ENCODE results near the gene LZTS3.
"Not testable (repeated sequence)": the region's sequence is repeated elsewhere in the genome, so short reads cannot be mapped to it uniquely, and the experiment has no call there.

LZTS3 gene

DNA sequence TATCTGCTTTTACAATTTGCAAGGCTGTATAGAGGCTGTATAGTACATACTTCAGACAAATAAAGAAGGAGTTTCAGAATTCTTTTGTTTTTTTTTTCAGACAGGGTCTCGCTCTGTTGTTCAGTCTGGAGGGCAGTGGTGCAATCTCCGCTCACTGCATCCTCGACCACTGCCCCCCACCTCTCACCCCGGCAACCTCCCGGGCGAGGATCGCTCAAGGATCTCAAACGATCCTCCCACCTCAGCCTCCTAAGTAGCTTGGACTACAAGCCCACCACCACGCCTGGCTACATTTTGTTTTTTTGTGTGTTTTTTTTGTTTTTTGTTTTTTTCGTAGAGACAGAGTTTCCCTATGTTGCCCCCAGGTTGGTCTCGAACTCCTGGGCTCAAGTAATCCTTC, 15.5 kb downstream of the LZTS3 start:
- no peaks in the 10 kb centered on the region for H3K27me3 ChIP-seq (ENCODE audit: insufficient read depth, poor library complexity, severe bottlenecking)
- 0 out of 2 replicates have a peak overlapping the region, but pooled peaks have one; percentile 1 for H3K4me3 ChIP-seq (replicated peaks; ENCODE audit: insufficient read depth, low read length)
- no peak for DNase-seq (ENCODE audit: low read depth in 1 of 2, low spot score in 1 of 2)
- no peak overlapping the region for H3K27ac ChIP-seq (replicated peaks)
- TF ChIP-seq SPI1 (IDR thresholded peaks at IDR 0.05; ENCODE audit: borderline replicate concordance, low read depth) (no peak), GABPA (IDR thresholded peaks at IDR 0.05; ENCODE audit: low read depth) (no peak), POLR2AphosphoS5 (IDR thresholded peaks at IDR 0.05; ENCODE audit: low read depth) (no peak)
- TF ChIP-seq, protein P1, sequence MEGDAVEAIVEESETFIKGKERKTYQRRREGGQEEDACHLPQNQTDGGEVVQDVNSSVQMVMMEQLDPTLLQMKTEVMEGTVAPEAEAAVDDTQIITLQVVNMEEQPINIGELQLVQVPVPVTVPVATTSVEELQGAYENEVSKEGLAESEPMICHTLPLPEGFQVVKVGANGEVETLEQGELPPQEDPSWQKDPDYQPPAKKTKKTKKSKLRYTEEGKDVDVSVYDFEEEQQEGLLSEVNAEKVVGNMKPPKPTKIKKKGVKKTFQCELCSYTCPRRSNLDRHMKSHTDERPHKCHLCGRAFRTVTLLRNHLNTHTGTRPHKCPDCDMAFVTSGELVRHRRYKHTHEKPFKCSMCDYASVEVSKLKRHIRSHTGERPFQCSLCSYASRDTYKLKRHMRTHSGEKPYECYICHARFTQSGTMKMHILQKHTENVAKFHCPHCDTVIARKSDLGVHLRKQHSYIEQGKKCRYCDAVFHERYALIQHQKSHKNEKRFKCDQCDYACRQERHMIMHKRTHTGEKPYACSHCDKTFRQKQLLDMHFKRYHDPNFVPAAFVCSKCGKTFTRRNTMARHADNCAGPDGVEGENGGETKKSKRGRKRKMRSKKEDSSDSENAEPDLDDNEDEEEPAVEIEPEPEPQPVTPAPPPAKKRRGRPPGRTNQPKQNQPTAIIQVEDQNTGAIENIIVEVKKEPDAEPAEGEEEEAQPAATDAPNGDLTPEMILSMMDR (IDR thresholded peaks at IDR 0.05; ENCODE audit: insufficient read depth, low read length), result no peak
- TF ChIP-seq, protein P2, sequence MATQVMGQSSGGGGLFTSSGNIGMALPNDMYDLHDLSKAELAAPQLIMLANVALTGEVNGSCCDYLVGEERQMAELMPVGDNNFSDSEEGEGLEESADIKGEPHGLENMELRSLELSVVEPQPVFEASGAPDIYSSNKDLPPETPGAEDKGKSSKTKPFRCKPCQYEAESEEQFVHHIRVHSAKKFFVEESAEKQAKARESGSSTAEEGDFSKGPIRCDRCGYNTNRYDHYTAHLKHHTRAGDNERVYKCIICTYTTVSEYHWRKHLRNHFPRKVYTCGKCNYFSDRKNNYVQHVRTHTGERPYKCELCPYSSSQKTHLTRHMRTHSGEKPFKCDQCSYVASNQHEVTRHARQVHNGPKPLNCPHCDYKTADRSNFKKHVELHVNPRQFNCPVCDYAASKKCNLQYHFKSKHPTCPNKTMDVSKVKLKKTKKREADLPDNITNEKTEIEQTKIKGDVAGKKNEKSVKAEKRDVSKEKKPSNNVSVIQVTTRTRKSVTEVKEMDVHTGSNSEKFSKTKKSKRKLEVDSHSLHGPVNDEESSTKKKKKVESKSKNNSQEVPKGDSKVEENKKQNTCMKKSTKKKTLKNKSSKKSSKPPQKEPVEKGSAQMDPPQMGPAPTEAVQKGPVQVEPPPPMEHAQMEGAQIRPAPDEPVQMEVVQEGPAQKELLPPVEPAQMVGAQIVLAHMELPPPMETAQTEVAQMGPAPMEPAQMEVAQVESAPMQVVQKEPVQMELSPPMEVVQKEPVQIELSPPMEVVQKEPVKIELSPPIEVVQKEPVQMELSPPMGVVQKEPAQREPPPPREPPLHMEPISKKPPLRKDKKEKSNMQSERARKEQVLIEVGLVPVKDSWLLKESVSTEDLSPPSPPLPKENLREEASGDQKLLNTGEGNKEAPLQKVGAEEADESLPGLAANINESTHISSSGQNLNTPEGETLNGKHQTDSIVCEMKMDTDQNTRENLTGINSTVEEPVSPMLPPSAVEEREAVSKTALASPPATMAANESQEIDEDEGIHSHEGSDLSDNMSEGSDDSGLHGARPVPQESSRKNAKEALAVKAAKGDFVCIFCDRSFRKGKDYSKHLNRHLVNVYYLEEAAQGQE (IDR thresholded peaks at IDR 0.05; ENCODE audit: insufficient replicate concordance, low read depth), result no peak

DNA sequence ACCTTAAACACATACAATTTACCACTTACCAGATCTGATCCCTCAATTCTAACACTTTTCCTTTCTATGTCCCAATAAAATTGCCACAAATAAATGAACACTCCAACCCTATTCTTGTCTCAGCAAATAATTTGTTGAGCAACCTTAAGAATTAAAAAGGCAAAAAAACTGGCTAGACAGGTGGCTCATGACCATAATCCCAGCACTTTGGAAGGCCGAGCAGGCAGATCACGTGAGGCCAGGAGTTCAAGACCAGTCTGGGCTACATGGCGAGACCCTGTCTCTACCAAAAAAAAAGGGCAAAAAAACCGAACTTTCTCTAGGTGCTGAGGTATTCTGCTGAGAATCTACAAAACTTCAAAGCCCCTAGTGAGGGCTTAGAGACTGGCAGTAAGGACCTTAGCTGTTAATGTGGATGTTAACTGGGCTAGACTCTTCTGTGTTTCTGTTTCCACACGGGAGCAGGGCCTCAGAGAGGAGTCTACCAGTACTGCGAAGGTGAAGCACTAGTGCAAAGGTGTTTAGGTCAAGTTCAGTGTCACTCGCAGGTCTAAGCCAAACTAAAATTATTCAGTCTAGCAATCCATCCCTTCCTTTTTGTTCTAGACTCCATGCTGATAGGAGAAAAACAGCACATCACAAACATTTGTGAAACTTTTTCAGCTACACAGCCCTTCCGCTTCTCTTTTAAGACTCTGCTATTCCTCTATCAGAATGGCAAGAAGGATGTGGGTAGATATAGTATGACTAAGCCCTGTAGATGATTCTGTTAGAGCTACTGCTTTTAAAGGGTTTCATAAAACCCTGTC, 16.3 kb downstream of the LZTS3 start:
- no peak overlapping the region for H3K27ac ChIP-seq (replicated peaks)
- TF ChIP-seq, protein P1 (IDR thresholded peaks at IDR 0.05; ENCODE audit: insufficient read depth, low read length), result no peak
- TF ChIP-seq POLR2AphosphoS5 (IDR thresholded peaks at IDR 0.05; ENCODE audit: low read depth) (no peak), SPI1 (IDR thresholded peaks at IDR 0.05; ENCODE audit: borderline replicate concordance, low read depth) (no peak), GABPA (IDR thresholded peaks at IDR 0.05; ENCODE audit: low read depth) (no peak)
- TF ChIP-seq, protein P2 (IDR thresholded peaks at IDR 0.05; ENCODE audit: insufficient replicate concordance, low read depth), result no peak
- DNase-seq (ENCODE audit: low read depth in 1 of 2, low spot score in 1 of 2), result no peak
- no peak overlapping the region for H3K4me3 ChIP-seq (replicated peaks; ENCODE audit: insufficient read depth, low read length)
- H3K27me3 ChIP-seq (ENCODE audit: insufficient read depth, poor library complexity, severe bottlenecking), result no peaks in the 10 kb centered on the region

DNA sequence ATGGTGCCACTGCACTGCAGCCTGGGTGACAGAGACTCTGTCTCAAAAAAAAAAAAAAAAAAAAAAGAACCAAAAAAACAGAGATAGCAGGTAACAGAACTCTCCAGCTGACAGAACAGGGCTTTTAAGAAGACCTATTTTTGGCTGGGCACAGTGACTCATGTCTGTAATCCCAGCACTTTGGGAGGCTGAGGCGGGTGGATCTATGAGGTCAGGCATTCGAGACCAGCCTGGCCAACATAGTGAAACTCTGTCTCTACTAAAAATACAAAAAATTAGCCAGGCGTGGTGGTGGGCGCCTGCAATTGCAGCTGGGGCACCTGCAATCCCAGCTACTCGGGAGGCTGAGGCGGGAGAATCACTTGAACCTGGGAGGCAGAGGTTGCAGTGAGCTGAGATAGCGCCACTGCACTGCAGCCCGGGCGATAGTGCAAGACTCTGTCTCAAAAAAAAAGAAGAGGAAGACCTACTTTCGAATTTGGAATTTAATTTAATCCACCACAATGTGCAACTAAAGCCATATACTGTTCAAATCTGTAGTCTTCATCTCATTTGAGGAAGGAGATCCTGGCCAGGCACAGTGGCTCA, 21.2 kb downstream of the LZTS3 start:
- DNase-seq (ENCODE audit: low read depth in 1 of 2, low spot score in 1 of 2); H3K27me3 ChIP-seq (ENCODE audit: insufficient read depth, poor library complexity, severe bottlenecking); H3K4me3 ChIP-seq (replicated peaks; ENCODE audit: insufficient read depth, low read length); H3K27ac ChIP-seq (replicated peaks): not testable (repeated sequence)

DNA sequence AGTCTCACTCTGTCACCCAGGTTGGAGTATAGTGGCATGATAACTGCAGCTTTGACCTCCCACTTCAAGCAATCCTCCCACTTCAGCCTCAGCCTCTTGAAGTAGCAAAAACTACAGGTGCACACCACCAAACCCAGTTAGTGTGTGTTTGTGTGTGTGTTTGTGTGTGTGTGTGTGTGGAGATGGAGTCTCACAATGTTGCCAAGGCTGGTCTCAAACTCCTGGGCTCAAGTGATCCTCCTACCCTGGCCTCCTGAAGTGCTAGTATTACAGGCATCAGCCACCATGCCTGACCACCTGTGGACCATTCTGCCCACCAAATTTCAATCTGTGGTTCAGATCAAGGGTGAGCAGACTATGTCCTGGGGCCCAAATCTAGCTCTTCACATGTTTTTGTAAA, 22.4 kb downstream of the LZTS3 start:
- no peak for DNase-seq (ENCODE audit: low read depth in 1 of 2, low spot score in 1 of 2)
- no peak for TF ChIP-seq GABPA (IDR thresholded peaks at IDR 0.05; ENCODE audit: low read depth)
- TF ChIP-seq POLR2AphosphoS5 (IDR thresholded peaks at IDR 0.05; ENCODE audit: low read depth), result no peak
- TF ChIP-seq SPI1 (IDR thresholded peaks at IDR 0.05; ENCODE audit: borderline replicate concordance, low read depth), result no peak
- TF ChIP-seq, protein P1 (IDR thresholded peaks at IDR 0.05; ENCODE audit: insufficient read depth, low read length), result no peak
- TF ChIP-seq, protein P2 (IDR thresholded peaks at IDR 0.05; ENCODE audit: insufficient replicate concordance, low read depth), result no peak
- Histone ChIP-seq H3K4me3 (replicated peaks; ENCODE audit: insufficient read depth, low read length) (no peak overlapping the region), H3K27ac (replicated peaks) (no peak overlapping the region), H3K27me3 (ENCODE audit: insufficient read depth, poor library complexity, severe bottlenecking) (no peaks in the 10 kb centered on the region)
